ENCODE results near the gene GAL.

GAL gene

DNA sequence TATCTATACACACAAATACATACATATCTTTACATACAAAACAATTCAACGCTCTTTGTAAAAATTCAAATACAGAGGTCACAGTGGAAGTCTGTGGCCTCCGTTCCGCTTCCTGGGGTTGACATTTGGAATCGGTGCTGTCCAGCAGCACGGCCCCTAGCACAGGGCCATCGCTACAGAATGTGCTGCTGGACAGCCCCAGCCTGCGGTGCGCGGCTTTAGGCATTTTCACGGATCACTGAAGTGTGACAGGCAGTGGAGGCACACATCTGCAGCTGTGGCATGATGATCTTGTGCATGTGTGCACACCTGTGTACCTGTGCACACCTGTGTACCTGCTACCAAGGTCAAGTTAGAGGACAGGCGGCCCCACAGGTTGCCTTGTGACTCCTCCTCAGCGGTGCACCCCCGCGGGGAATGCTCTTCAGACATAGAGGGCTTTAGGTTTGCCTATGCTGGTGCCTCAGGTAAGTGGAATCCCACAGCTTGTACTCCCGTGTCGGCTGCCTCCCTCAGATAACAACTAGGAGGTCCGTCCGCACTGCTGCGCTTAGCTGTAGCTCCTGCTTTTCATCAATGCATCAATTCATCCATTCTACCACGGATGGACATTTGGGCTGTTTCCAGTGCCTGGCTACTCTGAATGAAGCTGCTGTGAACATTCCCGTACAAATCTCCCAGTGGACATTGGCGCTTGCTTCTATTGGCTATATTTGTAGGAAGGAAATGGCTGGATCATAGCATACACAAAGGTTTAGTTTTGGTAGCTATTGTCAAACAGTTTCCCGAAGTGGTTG, 29.9 kb downstream of the GAL start:
- DNase-seq: no peak

DNA sequence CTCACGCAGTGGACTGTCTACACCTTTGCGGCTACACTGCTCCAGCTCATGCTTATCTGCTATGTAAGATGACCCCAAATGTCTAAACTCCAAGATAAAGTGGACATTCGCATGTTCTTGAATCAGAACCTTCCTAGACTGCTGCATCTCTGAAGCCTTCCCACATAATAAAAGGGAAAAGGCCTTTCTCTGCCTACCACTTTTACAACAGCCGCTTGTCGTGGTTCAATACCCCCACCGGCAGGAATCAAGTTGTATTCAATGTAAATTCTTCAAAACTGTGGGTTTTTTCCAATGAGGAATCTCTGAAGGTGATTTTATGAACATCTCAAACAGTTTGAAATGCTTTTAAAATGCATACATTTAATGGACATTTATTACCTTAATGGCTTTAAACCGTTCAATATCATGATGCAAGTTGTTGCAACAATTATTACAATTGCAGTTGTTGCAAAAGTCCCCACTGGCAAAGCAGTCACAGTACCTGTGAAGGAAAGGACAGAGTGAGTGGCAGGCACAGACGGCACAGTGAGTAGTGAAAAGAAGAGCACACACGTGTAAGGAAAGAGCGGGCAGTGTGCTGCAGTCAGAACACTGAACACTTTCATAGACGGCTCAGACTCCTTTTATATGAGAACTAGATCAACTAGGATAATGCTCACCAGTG, 31.2 kb downstream of the GAL start:
- DNase-seq: no peak

DNA sequence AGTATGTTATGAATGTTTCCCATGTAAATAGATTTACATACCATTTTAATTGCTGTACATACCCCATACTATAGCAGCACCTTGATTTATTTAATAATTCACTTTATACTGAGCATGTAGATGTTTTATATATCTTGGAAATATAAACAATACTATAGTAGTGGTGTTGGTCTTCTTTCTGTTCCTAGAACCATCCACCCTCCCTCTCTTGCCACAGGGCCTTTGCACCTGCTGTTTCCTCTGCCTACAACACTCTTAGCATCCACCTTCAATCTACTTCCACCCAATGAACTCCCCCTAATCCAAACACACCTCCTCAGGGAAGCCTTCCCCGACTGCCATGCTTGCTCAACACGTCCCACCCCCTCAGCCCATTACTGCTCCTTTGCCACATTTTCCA, 36.7 kb downstream of the GAL start:
- DNase-seq: no peak

DNA sequence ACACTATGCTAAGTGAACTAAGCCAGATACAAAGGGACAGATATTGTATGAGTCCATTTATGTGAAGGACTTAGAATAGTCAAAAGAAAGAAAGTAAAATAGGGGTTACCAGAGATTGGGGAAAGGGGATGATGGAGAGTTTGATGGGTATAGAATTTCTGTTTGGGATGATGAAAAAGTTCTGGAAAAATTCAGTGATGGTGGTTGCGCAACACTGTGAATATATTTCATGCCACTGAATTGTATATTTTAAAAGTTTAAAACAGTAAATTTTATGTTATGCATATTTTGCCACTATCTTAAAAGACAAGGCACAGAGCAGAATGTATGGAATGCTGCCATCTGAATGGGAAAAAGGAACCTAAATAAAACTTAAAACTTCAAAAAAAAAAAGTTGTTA, 37.8 kb downstream of the GAL start:
- no peak for DNase-seq

DNA sequence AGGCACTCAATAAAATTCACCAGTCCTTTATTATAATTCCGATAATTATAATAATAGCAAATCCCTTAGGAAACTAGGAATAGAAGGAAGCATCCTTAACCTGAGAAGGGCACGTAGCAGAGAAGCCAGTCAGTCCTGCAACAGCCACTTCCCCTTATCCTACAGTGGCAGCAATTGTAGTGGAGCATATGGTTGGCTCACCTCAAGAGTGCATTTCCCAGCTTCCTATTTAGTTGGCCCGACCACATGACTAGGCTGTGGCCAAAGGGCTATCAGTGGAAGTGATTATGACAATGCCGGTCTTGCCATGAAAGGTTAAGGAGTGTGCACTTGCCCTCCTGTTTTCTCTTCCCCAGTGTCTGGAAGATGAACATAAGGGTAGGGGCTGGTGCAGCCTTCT, 39.9 kb downstream of the GAL start:
- DNase-seq: peak; percentile 4

DNA sequence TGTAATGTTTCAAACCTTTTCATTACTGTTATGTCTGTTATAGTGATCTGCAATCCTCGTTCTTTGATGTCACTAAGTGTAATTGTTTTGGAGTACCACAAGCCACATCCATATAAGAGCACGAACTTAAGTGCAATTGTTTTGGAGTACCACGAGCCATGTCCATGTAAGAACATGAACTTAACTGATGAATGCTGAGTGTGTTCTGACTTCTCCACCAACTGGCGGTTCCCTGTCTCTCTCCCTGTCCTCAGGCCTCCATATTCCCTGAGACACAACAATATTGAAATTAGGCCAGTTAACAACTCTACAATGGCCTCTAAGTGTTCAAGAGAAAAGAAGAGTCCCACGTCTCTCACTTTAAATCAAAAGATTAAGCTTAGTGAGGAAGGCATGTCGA, 43.4 kb downstream of the GAL start:
- DNase-seq: peak; percentile 20

DNA sequence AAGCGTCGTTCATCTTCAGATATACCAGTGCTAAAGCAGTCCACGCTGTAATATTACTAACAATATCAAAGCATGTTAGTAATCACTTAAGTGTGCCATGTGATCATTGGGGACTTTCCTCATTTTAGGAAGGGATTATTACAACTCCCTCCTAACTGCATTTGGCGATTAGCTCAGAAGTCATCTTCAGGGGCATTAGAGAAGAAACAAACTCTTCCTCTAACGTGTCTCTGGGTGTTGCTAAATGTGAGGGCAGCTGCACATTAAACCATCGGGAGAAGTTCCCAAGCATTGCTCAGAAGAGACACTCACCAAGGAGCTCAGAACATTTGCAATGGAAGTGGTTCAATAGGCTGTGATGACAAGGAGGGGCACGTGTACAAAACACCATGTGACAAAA, 49.8 kb downstream of the GAL start:
- DNase-seq: no peak

DNA sequence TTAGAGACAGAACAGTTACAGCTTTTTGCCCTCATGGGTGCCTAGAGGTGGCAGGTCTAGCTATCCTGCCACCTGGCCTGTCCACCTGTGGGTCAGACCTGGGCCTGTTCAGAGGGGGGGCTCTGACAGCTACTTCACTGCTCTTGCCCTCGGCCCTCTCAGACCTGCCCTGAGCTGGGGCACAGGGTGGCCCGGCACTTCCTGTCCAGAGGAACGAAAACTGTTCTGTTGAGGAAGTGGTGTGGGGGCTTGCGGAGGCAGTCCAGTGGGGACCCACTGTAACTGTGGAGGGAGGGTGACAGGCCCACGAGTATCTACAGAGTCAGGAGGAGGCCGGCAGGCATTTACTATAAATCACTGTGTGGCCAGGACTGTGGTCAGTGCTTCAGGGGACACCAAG, 50.8 kb downstream of the GAL start:
- no peak for DNase-seq

DNA sequence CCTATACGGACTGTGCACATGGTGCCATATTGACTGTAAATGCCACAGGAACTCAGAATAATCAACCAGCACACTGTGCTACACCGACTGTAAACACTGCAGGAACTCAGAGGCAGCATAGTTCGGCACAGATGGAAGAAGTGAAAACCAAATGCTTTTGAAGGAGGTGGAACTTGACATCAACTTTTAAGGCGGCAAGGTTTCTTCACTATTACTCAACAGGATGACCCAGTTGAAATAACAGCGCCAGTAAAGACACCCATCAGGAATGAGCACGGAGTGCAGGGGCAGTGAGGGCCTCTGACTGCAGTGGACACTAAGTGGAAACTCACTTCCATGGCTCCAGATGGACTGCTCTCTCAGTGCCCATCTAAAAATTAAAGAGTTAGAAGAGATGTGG, 51.3 kb downstream of the GAL start:
- DNase-seq: no peak

All from hematopoietic multipotent progenitor cell treated with erythropoietin and hydrocortisone succinate and interleukin-3 and kit ligand, for 8 days (in vitro differentiated cells).